Gastrocnemius medialis (tissue), 4 donors: ENCODE data around the gene IL37. TPM values are rescaled to one million over a fixed set of nuclear protein-coding genes. Genes with fewer than 3 reads are reported as not detected.

Source experiments
- ATAC-seq, 2 donors: fragments of 150-250 bp; one replicate each; pipeline ENCODE4 v1.9.1; 2016
- DNase-seq, 2 donors: peaks; one replicate each; pipeline ENCODE4 v3.0.0-alpha.2; 2019
- H3K27ac ChIP-seq, 4 donors: fragments of 200-600 bp; sonication (generic); 1 replicate in 1 of 4; 2 replicates in 3 of 4; pipeline ENCODE4 v1.5.1; 2016 to 2018; ENCODE audit warnings: mild to moderate bottlenecking in 2 of 4, moderate library complexity in 1 of 4
- H3K27me3 ChIP-seq, 3 donors: fragments of 200-600 bp; sonication (generic) in 2 of 3; 1 replicate in 1 of 3; 2 replicates in 2 of 3; pipeline versions ENCODE4 v1.5.1 to v1.6.0; 2016 to 2019; ENCODE audit warnings: mild to moderate bottlenecking in 1 of 3, moderate library complexity in 1 of 3
- H3K36me3 ChIP-seq, 2 donors: fragments of 200-600 bp; sonication (generic) in 1 of 2; one replicate each; pipeline ENCODE4 v1.5.1; 2017 to 2018
- H3K4me1 ChIP-seq, 2 donors: fragments of 200-600 bp; sonication (generic) in 1 of 2; one replicate each; pipeline ENCODE4 v1.5.1; 2016 to 2017; ENCODE audit warnings: mild to moderate bottlenecking in 2 of 2
- H3K4me3 ChIP-seq, 4 donors: fragments of 200-600 bp; sonication (generic) in 3 of 4; 1 replicate in 1 of 4; 2 replicates in 3 of 4; pipeline ENCODE4 v1.5.1; 2016 to 2019; ENCODE audit warnings: mild to moderate bottlenecking in 2 of 4
- H3K9me3 ChIP-seq, 3 donors: fragments of 200-600 bp; sonication (generic) in 2 of 3; 1 replicate in 1 of 3; 2 replicates in 2 of 3; pipeline ENCODE4 v1.5.1; 2016 to 2019
- POLR2A ChIP-seq, 2 donors: fragments of 450-650 bp; IDR thresholded peaks; one replicate each; pipeline ENCODE4 v1.6.1; 2017; ENCODE audit warnings: antibody characterized with exemption in 2 of 2, mild to moderate bottlenecking in 2 of 2, moderate library complexity in 2 of 2
- in situ Hi-C, 4 donors: fragments of 200-750 bp; cut with MboI; loops; one replicate each; pipeline versions ENCODE4 v1.15.0 to v1.8.0; 2017; ENCODE audit warnings: low sequenced_read_pairs in 4 of 4
- intact Hi-C: fragments of 100-400 bp; cut with DNase I; formaldehyde crosslinking; loops from one replicate; pipeline ENCODE4 v1.15.1; 2023; ENCODE audit warnings: low total_unique reads
- total RNA-seq, 4 donors: library from RNA; depleted of rRNA; stranded (reverse); fragments of >200 nt; gene quantifications; one replicate each; pipeline versions ENCODE4 v1.1.0 to v1.2.3, GENCODE V29; 2016
- TF ChIP-seq, protein P1 (sequence below), 5 experiments: fragments of 450-650 bp in 3 of 5; fragments of 200-600 bp in 2 of 5; sonication (generic) in 2 of 5; IDR thresholded peaks in 4 of 5; conservative IDR thresholded peaks in 1 of 5; 1 replicate in 4 of 5; 2 replicates in 1 of 5; pipeline ENCODE4 v1.5.1; 2016 to 2019; ENCODE audit warnings: antibody characterized with exemption in 5 of 5, mild to moderate bottlenecking in 3 of 5, moderate library complexity in 3 of 5

IL37 gene
- total RNA-seq, 4 donors from 2014 or later, result not detected

DNA sequence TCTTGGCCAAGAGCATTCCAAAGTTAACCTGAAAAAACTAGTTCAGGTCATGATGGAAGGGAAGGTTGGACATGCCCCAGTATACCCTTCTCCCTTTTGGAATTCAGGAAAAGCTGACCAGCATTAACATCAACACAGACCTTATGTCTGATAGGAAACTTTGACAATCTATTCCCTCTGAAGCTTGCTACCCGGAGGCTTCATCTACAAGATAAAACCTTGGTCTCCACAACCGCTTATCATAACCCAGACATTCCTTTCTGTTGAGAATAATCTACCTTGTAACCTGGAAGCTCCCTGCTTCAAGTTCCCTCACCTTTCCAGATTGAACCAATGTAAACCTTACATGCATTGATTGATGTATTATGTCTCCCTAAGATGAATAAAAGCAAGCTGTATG, 24.7 kb upstream of the IL37 start:
- no peak for TF ChIP-seq POLR2A (IDR thresholded peaks at IDR 0.05)
- TF ChIP-seq, protein P1, sequence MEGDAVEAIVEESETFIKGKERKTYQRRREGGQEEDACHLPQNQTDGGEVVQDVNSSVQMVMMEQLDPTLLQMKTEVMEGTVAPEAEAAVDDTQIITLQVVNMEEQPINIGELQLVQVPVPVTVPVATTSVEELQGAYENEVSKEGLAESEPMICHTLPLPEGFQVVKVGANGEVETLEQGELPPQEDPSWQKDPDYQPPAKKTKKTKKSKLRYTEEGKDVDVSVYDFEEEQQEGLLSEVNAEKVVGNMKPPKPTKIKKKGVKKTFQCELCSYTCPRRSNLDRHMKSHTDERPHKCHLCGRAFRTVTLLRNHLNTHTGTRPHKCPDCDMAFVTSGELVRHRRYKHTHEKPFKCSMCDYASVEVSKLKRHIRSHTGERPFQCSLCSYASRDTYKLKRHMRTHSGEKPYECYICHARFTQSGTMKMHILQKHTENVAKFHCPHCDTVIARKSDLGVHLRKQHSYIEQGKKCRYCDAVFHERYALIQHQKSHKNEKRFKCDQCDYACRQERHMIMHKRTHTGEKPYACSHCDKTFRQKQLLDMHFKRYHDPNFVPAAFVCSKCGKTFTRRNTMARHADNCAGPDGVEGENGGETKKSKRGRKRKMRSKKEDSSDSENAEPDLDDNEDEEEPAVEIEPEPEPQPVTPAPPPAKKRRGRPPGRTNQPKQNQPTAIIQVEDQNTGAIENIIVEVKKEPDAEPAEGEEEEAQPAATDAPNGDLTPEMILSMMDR (IDR thresholded peaks at IDR 0.05 in 4 of 5, conservative IDR thresholded peaks at IDR 0.05 in 1 of 5), result no peak
- Histone ChIP-seq H3K27me3 (no peaks in the 10 kb centered on the region), H3K36me3 (no peaks in the 10 kb centered on the region), H3K4me1 (no peaks in the 10 kb centered on the region), H3K4me3 (no peak overlapping the region), H3K9me3 (no peaks in the 10 kb centered on the region), H3K27ac (no peak overlapping the region)
- ATAC-seq (no peak), DNase-seq (no peak)
- in situ Hi-C loops (no loop called here), intact Hi-C loops (no loop called here)

DNA sequence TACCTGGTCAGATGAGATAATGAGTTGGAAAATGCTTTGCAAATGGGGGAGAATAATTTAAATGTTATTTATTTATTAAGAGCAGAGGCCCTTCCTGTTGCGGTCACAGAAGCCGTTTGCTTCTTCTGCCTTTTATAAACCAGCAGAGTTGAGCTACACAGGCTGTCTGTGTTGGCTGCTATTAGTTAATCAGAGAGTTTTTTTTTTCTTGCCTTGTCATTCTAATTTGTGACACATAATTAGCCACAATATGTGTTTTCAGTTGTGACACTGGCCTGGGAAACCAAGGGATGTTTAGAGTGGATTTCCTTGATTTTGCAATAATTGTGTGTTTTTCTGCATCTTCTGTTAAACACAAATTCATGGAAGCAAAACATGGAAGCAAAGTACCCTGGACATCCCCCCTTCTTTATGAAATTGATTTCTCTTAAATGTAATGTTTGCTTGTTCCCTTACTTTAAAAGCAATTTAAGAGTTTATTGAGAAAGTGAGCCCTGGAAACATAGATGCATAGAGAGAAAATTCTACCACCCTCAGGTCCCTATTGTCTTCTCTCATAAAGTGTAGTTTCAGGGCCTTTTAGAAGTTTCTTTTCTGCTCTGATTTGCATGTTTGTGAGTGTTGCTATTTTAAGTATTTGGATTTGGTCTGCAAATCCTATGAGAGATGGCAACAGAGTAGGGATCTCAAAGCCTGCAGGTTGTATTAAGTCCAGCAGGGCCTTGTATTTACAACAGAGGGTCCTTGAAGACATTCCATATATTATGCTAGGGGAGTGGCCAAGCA, 22.8 kb upstream of the IL37 start:
- H3K4me3 ChIP-seq, result no peak overlapping the region
- no peaks in the 10 kb centered on the region for H3K36me3 ChIP-seq
- intact Hi-C loops (no loop called here), in situ Hi-C loops (no loop called here)
- TF ChIP-seq, protein P1 (IDR thresholded peaks at IDR 0.05 in 4 of 5, conservative IDR thresholded peaks at IDR 0.05 in 1 of 5), result no peak
- TF ChIP-seq POLR2A (IDR thresholded peaks at IDR 0.05), result no peak
- H3K27ac ChIP-seq, result no peak overlapping the region
- no peak for DNase-seq
- ATAC-seq, result no peak
- no peaks in the 10 kb centered on the region for H3K27me3 ChIP-seq
- no peaks in the 10 kb centered on the region for H3K9me3 ChIP-seq
- no peaks in the 10 kb centered on the region for H3K4me1 ChIP-seq

DNA sequence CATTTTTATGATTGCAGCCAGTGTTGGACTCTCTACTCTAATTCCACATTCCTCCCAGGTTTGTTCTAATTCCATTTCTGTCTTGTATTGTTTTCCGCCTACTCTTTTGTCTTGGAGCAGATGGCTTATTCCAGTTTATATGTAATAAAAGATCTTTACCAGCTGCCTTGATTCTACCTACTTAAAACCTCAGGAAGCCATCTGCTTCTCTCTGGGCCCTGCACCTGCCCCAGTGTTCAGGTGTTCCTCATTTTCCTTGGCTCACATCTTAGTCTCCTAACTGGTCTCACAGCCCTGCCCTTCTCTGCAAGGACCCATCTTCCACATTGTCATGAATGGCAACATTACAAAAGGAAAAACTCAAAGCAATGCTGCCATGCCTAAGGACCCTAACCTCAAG, 21.0 kb upstream of the IL37 start:
- Histone ChIP-seq H3K27ac (no peak overlapping the region), H3K36me3 (no peaks in the 10 kb centered on the region), H3K4me1 (no peaks in the 10 kb centered on the region), H3K9me3 (no peaks in the 10 kb centered on the region), H3K4me3 (no peak overlapping the region), H3K27me3 (no peaks in the 10 kb centered on the region)
- ATAC-seq (no peak), DNase-seq (no peak)
- no peak for TF ChIP-seq POLR2A (IDR thresholded peaks at IDR 0.05)
- TF ChIP-seq, protein P1 (IDR thresholded peaks at IDR 0.05 in 4 of 5, conservative IDR thresholded peaks at IDR 0.05 in 1 of 5), result no peak
- intact Hi-C loops (no loop called here), in situ Hi-C loops (no loop called here)

DNA sequence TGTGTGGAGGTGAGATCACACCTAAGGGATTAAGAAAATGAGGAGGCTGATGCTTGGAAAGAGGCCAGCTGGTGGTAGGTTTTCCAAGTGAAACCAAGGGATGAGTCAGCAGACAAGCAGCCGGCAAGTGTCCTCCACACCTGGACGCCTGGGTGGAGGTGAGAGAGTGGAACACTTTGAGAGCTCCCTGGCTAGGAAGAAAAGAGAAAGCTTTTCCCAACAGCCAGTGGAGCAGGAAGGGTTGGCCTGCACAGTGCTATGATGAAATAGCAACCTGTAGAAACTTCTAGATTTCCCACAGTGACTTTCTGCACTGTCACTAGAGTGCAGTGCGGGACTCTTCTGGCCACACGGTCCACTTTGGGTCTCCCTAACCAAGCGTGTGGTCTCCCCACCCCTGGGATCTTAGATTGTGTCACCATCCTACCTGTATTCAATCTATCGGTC, 19.6 kb upstream of the IL37 start:
- DNase-seq (no peak), ATAC-seq (no peak)
- in situ Hi-C loops (no loop called here), intact Hi-C loops (no loop called here)
- H3K27me3 ChIP-seq, result no peaks in the 10 kb centered on the region
- no peak overlapping the region for H3K27ac ChIP-seq
- H3K9me3 ChIP-seq, result no peaks in the 10 kb centered on the region
- TF ChIP-seq, protein P1 (IDR thresholded peaks at IDR 0.05 in 4 of 5, conservative IDR thresholded peaks at IDR 0.05 in 1 of 5), result no peak
- TF ChIP-seq POLR2A (IDR thresholded peaks at IDR 0.05), result no peak
- H3K4me3 ChIP-seq, result no peak overlapping the region
- no peaks in the 10 kb centered on the region for H3K4me1 ChIP-seq
- no peaks in the 10 kb centered on the region for H3K36me3 ChIP-seq
